Loucy (cell line): ENCODE data around the gene KRTAP2-1.

Experiments used
- H2AFZ ChIP-seq: fragments of 200-600 bp; sonication (generic); 2 replicates; pipeline ENCODE4 v1.6.0; 2016; ENCODE audit warnings: antibody characterized with exemption, mild to moderate bottlenecking, low read length, moderate library complexity
- H3F3A ChIP-seq: fragments of 200-600 bp; 2 replicates; pipeline ENCODE4 v1.6.0; 2016; ENCODE audit warnings: antibody characterized with exemption, low read depth, mild to moderate bottlenecking
- H3K27me3 ChIP-seq: fragments of 200-600 bp; sonication (generic); 2 replicates; pipeline ENCODE4 v1.6.1; 2014; ENCODE audit warnings: low read length, mild to moderate bottlenecking; ENCODE audit not compliant: insufficient read depth, poor library complexity, severe bottlenecking
- H3K36me3 ChIP-seq: fragments of 200-600 bp; sonication (generic); 2 replicates; pipeline ENCODE4 v1.6.1; 2016; ENCODE audit warnings: low read length; ENCODE audit not compliant: insufficient read depth
- H3K4me1 ChIP-seq: fragments of 200-600 bp; sonication (generic); 2 replicates; pipeline ENCODE4 v1.5.1; 2014; ENCODE audit warnings: low read length, mild to moderate bottlenecking; ENCODE audit not compliant: insufficient read depth, poor library complexity, severe bottlenecking
- H3K4me2 ChIP-seq: fragments of 200-600 bp; sonication (generic); 2 replicates; pipeline ENCODE4 v1.6.0; 2014; ENCODE audit warnings: antibody characterized with exemption, low read length, low read depth, mild to moderate bottlenecking; ENCODE audit not compliant: poor library complexity, severe bottlenecking
- H3K4me3 ChIP-seq: fragments of 200-600 bp; sonication (generic); 2 replicates; pipeline ENCODE4 v1.5.1; 2014; ENCODE audit warnings: low read length, mild to moderate bottlenecking, mixed read lengths; ENCODE audit not compliant: poor library complexity, severe bottlenecking
- H3K79me2 ChIP-seq: fragments of 200-600 bp; sonication (generic); 2 replicates; pipeline ENCODE4 v1.6.1; 2014; ENCODE audit warnings: low read length; ENCODE audit not compliant: insufficient read depth
- H3K9ac ChIP-seq: fragments of 200-600 bp; sonication (generic); 2 replicates; pipeline ENCODE4 v1.6.0; 2014; ENCODE audit warnings: mild to moderate bottlenecking, low read depth, low read length, moderate library complexity; ENCODE audit not compliant: poor library complexity, severe bottlenecking
- H3K9me2 ChIP-seq: fragments of 200-600 bp; sonication (generic); replicated peaks from 2 replicates; pipeline ENCODE4 v1.6.1; 2016; ENCODE audit warnings: low read depth, low read length, mixed read lengths
- H3K9me3 ChIP-seq: fragments of 200-600 bp; sonication (generic); 2 replicates; pipeline ENCODE4 v1.6.1; 2014; ENCODE audit warnings: mild to moderate bottlenecking, antibody characterized with exemption, low read length, low read depth; ENCODE audit not compliant: insufficient read depth
- H4K20me1 ChIP-seq: fragments of 200-600 bp; sonication (generic); 2 replicates; pipeline ENCODE4 v1.6.0; 2014; ENCODE audit warnings: antibody characterized with exemption, low read length, mild to moderate bottlenecking; ENCODE audit not compliant: insufficient read depth, poor library complexity, severe bottlenecking
- EZH2phosphoT487 ChIP-seq: fragments of 200-600 bp; IDR thresholded peaks from 2 replicates; pipeline ENCODE4 v1.6.1; 2018; ENCODE audit warnings: antibody characterized with exemption, mild to moderate bottlenecking, moderate library complexity, borderline replicate concordance
- TF ChIP-seq, protein P1 (sequence below): fragments of 200-600 bp; sonication (generic); conservative IDR thresholded peaks from 2 replicates; pipeline ENCODE4 v1.5.1; 2014; ENCODE audit warnings: mild to moderate bottlenecking, antibody characterized with exemption, low read length

KRTAP2-1 gene

DNA sequence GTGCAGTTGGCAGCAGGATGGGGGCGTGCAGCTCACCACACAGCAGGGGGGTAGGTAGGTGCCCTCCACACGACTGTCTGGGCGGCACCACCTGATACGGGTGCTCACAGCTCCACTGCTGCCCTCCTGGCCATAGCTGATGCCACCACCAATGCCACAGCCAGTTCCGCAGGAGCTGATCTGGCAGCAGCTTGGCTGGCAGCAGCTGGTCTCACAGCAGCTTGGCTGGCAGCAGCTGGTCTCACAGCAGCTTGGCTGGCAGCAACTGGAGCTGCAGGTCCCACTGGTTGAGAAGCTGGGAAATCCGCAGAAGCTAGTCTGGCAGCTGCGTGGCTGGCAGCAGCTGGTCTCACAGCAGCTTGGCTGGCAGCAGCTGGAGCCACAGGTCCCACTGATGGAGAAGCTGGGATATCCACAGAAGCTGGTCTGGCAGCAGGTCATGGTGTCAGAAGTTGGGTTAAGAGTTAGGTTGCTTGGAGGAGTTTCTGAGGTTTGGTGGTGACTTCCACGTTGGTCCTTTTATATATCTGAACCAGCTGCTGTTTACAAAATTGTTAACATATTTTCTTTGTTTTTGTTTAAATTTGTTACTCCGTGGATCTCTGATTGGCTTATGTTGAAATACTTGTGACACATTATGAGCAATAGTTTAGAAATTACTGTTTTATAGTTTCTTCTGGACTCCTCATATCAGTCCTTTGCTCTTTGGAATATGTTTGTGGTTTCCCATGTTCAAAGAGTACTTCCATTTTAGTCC is 20.2 kb downstream of the KRTAP2-1 start, which contains the start of gene KRTAP1-5:
TSS of gene KRTAP1-5 (minus strand) at position 494 of the 757 bp plus-strand sequence. CDS start at position 441, 53 bp downstream.
- H3K9me2 ChIP-seq = no peaks in the 10 kb centered on the region
- no peaks in the 10 kb centered on the region for H3K79me2 ChIP-seq
- H2AFZ ChIP-seq = no peak within 1 kb of the TSS
- H3K4me1 ChIP-seq = no peaks in the 10 kb centered on the region
- no peaks in the 10 kb centered on the region for H3K36me3 ChIP-seq
- no peaks in the 10 kb centered on the region for H3F3A ChIP-seq
- H3K9me3 ChIP-seq = no peaks in the 10 kb centered on the region
- no peak within 1 kb of the TSS for H3K9ac ChIP-seq
- no peak within 1 kb of the TSS for H3K4me2 ChIP-seq
- H4K20me1 ChIP-seq = no peaks in the 10 kb centered on the region
- TF ChIP-seq, protein P1, sequence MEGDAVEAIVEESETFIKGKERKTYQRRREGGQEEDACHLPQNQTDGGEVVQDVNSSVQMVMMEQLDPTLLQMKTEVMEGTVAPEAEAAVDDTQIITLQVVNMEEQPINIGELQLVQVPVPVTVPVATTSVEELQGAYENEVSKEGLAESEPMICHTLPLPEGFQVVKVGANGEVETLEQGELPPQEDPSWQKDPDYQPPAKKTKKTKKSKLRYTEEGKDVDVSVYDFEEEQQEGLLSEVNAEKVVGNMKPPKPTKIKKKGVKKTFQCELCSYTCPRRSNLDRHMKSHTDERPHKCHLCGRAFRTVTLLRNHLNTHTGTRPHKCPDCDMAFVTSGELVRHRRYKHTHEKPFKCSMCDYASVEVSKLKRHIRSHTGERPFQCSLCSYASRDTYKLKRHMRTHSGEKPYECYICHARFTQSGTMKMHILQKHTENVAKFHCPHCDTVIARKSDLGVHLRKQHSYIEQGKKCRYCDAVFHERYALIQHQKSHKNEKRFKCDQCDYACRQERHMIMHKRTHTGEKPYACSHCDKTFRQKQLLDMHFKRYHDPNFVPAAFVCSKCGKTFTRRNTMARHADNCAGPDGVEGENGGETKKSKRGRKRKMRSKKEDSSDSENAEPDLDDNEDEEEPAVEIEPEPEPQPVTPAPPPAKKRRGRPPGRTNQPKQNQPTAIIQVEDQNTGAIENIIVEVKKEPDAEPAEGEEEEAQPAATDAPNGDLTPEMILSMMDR = no peak
- no peak for TF ChIP-seq EZH2phosphoT487
- no peak within 1 kb of the TSS for H3K4me3 ChIP-seq
- no peaks in the 10 kb centered on the region for H3K27me3 ChIP-seq

- Histone ChIP-seq H3F3A (no peaks in the 10 kb centered on the region), H3K9me2 (no peaks in the 10 kb centered on the region), H4K20me1 (no peaks in the 10 kb centered on the region), H2AFZ (no peak overlapping the region), H3K9me3 (no peaks in the 10 kb centered on the region), H3K4me1 (no peaks in the 10 kb centered on the region), H3K4me2 (no peak overlapping the region), H3K4me3 (no peak overlapping the region), H3K27me3 (no peaks in the 10 kb centered on the region), H3K36me3 (no peaks in the 10 kb centered on the region), H3K9ac (no peak overlapping the region), H3K79me2 (no peaks in the 10 kb centered on the region)
- TF ChIP-seq, protein P1 = no peak
- no peak for TF ChIP-seq EZH2phosphoT487
Observed at GRCh38 chr17:41024697-41025096, 22.4 kb downstream of the KRTAP2-1 start.

DNA sequence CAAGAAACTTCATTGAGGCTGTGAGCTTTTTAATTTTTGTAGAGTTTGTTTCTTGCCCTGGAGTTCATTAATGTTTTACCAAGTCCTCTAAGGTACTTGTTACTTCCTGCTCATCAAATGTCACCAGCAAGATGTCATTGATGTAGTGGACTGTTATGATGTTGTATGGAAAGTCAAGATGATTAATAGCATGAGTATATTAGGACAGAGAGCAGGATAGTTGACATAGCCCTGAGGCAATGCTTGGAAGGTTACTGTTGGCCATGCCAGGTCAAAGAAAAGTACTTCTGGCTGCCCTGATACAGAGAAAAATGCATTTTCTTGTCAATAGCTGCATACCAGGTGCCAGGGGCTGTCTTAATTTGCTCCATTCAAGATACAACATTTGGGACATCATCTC is 26.8 kb downstream of the KRTAP2-1 start:
- Histone ChIP-seq H4K20me1 (no peaks in the 10 kb centered on the region), H3K4me1 (no peaks in the 10 kb centered on the region), H3K36me3 (no peaks in the 10 kb centered on the region), H3K4me3 (no peak overlapping the region), H3K27me3 (no peaks in the 10 kb centered on the region), H3F3A (no peaks in the 10 kb centered on the region), H3K9me3 (no peaks in the 10 kb centered on the region), H3K9ac (no peak overlapping the region), H3K79me2 (no peaks in the 10 kb centered on the region), H2AFZ (no peak overlapping the region), H3K9me2 (no peaks in the 10 kb centered on the region), H3K4me2 (no peak overlapping the region)
- TF ChIP-seq, protein P1 = no peak
- no peak for TF ChIP-seq EZH2phosphoT487
